Measurements from ENCODE around the gene CDHR5.

CDHR5 gene

GRCh38 chr11:643849-644738 lies 19.3 kb upstream of the CDHR5 start:
- no peak for DNase-seq

- DNase-seq = no peak
Observed at GRCh38 chr11:643366-643765, 18.6 kb upstream of the CDHR5 start.

GRCh38 chr11:641806-642370 lies 17.1 kb upstream of the CDHR5 start:
- DNase-seq = no peak

- DNase-seq = no peak
Observed at GRCh38 chr11:640021-640706, 15.4 kb upstream of the CDHR5 start.

GRCh38 chr11:639332-639955 lies 14.7 kb upstream of the CDHR5 start:
- DNase-seq = no peak

- no peak for DNase-seq
Observed at GRCh38 chr11:638631-639331, 14.0 kb upstream of the CDHR5 start.

GRCh38 chr11:637593-638521 lies 13.1 kb upstream of the CDHR5 start:
- no peak for DNase-seq

- DNase-seq = no peak
Observed at GRCh38 chr11:637333-637592, 12.5 kb upstream of the CDHR5 start.

GRCh38 chr11:636511-637332 lies 12.0 kb upstream of the CDHR5 start, which contains the start of gene DRD4:
Gene DRD4, plus strand, starts transcription at chr11:637269. Its CDS starts 36 bp downstream, at chr11:637305.
- no peak for DNase-seq

GRCh38 chr11:635945-636510 lies 11.3 kb upstream of the CDHR5 start:
- DNase-seq = no peak

GRCh38 chr11:630871-631270 lies 6.1 kb upstream of the CDHR5 start:
- DNase-seq = no peak

GRCh38 chr11:629237-629583 lies 4.5 kb upstream of the CDHR5 start:
- peak; percentile 51 for DNase-seq

- DNase-seq = no peak
Observed at GRCh38 chr11:628056-628455, 3.3 kb upstream of the CDHR5 start.

- no peak for DNase-seq
Observed at GRCh38 chr11:627308-627576, 2.5 kb upstream of the CDHR5 start.

- no peak for DNase-seq
Observed at GRCh38 chr11:626475-627307, 1.9 kb upstream of the CDHR5 start, which contains the start of gene SCT. Gene SCT, minus strand, starts transcription at chr11:627181. Its CDS starts 38 bp downstream, at chr11:627143.

GRCh38 chr11:625636-626268 lies 997 bp upstream of the CDHR5 start:
- no peak for DNase-seq

GRCh38 chr11:623999-624704 lies 603 bp downstream of the CDHR5 start:
- DNase-seq = no peak

- DNase-seq = no peak
Observed at GRCh38 chr11:623349-623869, 1.3 kb downstream of the CDHR5 start.
